Ovary (tissue), 3 donors: ENCODE results near the gene BORCS6.

ENCODE experiments used
- CTCF ChIP-seq, 3 donors: fragments of 450-650 bp in 2 of 3; fragments of 200-600 bp in 1 of 3; IDR thresholded peaks; one replicate each; pipeline versions ENCODE4 v1.5.1 to v1.8.0; 2016 to 2022; ENCODE audit warnings: antibody characterized with exemption in 3 of 3, mild to moderate bottlenecking in 1 of 3
- EP300 ChIP-seq: sonication (generic); formaldehyde crosslinking; IDR thresholded peaks from one replicate; pipeline ENCODE4 v1.6.1; 2017; ENCODE audit warnings: antibody characterized with exemption
- POLR2A ChIP-seq: fragments of 450-650 bp; IDR thresholded peaks from one replicate; pipeline ENCODE4 v1.6.1; 2017; ENCODE audit warnings: antibody characterized with exemption, mild to moderate bottlenecking, moderate library complexity
- donor health status: DM: no; HTN: no; CAD: no.

- TF ChIP-seq CTCF (IDR thresholded peaks at IDR 0.05): no peak
- TF ChIP-seq POLR2A: no peak
- no peak for TF ChIP-seq EP300
These were observed 42.7 kb downstream of the BORCS6 start for GRCh38 chr17:8147141-8147804.
